Esophagus squamous epithelium (tissue), 5 donors: ENCODE measurements around the gene TCEA2. TPM values are rescaled to one million over a fixed set of nuclear protein-coding genes. Genes with fewer than 3 reads are reported as not detected.
A peak's percentile ranks its signal among the peaks of the same experiment; 100 is the strongest.

Experiments
- DNase-seq: peaks from one replicate; lab custom pipeline; 2025; lab: John Stamatoyannopoulos, UW
- H3K27ac ChIP-seq, 4 donors: fragments of 200-600 bp; sonication (generic); one replicate each; pipeline ENCODE4 v1.5.1; 2016 to 2019; ENCODE audit warnings: mild to moderate bottlenecking in 1 of 4
- H3K27me3 ChIP-seq, 4 donors: fragments of 200-600 bp; sonication (generic); 1 replicate in 3 of 4; 2 replicates in 1 of 4; pipeline versions ENCODE4 v1.5.1 to v1.6.0; 2017 to 2021; ENCODE audit warnings: antibody characterized with exemption in 1 of 4
- H3K36me3 ChIP-seq, 3 donors: fragments of 200-600 bp; sonication (generic); one replicate each; pipeline ENCODE4 v1.5.1; 2016 to 2019
- H3K4me1 ChIP-seq, 3 donors: fragments of 200-600 bp; sonication (generic); one replicate each; pipeline ENCODE4 v1.5.1; 2017 to 2019
- H3K4me3 ChIP-seq, 4 donors: fragments of 200-600 bp; sonication (generic); 1 replicate in 3 of 4; 2 replicates in 1 of 4; pipeline ENCODE4 v1.5.1; 2016 to 2019; ENCODE audit warnings: mild to moderate bottlenecking in 2 of 4, moderate library complexity in 1 of 4
- H3K9me3 ChIP-seq, 3 donors: fragments of 200-600 bp; sonication (generic); one replicate each; pipeline ENCODE4 v1.5.1; 2016 to 2019
- CTCF ChIP-seq, 6 experiments: fragments of 450-650 bp in 4 of 6; fragments of 200-600 bp in 2 of 6; sonication (generic) in 2 of 6; IDR thresholded peaks; one replicate each; pipeline ENCODE4 v1.5.1; 2016 to 2019; ENCODE audit warnings: antibody characterized with exemption in 6 of 6, mild to moderate bottlenecking in 4 of 6, moderate library complexity in 4 of 6
- POLR2A ChIP-seq, 4 donors: fragments of 450-650 bp; IDR thresholded peaks; one replicate each; pipeline ENCODE4 v1.6.1; 2017; ENCODE audit warnings: antibody characterized with exemption in 4 of 4, mild to moderate bottlenecking in 4 of 4, moderate library complexity in 3 of 4
- WGBS, 2 donors: methylation state at CpG; one replicate each; pipeline ENCODE4 v1.1.5; 2018; 5-methylcytosine and 5-hydroxymethylcytosine counted together
- intact Hi-C: fragments of 100-400 bp; cut with DNase I; formaldehyde crosslinking; loops from one replicate; pipeline ENCODE4 v1.15.0; 2022
- total RNA-seq, 4 donors: library from RNA; depleted of rRNA; stranded (reverse); fragments of >200 nt; gene quantifications; one replicate each; pipeline ENCODE4 v1.1.0, GENCODE V29; 2016
- donor health status: DM: yes; HTN: yes; CAD: no.

Gene TCEA2
- total RNA-seq, 4 donors from 2014 or later: 1.8 to 25.2 (median 8.9) TPM

GRCh38 chr20:64074184-64074789 lies 11.3 kb downstream of the TCEA2 start:
- H3K36me3 ChIP-seq: peaks cover 4 to 49% (median 10%) of the 10 kb centered on the region in 3 donors
- no CpG with 5 or more reads among the region's 28 CpGs for WGBS, 2 donors
- H3K4me3 ChIP-seq: no peak overlapping the region
- DNase-seq: no peak
- no peak for TF ChIP-seq POLR2A (IDR thresholded peaks at IDR 0.05)
- no peak for TF ChIP-seq CTCF (IDR thresholded peaks at IDR 0.05)
- intact Hi-C loops: no loop called here
- H3K9me3 ChIP-seq: no peaks in the 10 kb centered on the region
- H3K27ac ChIP-seq: no peak overlapping the region
- no peaks in the 10 kb centered on the region for H3K27me3 ChIP-seq
- H3K4me1 ChIP-seq: peaks cover 16 to 47% (median 29%) of the 10 kb centered on the region in 3 donors

GRCh38 chr20:64074963-64075362 lies 12.0 kb downstream of the TCEA2 start:
- H3K36me3 ChIP-seq: peaks cover 4 to 49% (median 10%) of the 10 kb centered on the region in 3 donors
- no peaks in the 10 kb centered on the region for H3K9me3 ChIP-seq
- no peak for DNase-seq
- no peak overlapping the region for H3K4me3 ChIP-seq
- 83 to 87% methylated on average over 4 to 7 of the region's 8 CpGs for WGBS, 2 donors
- peaks cover 16 to 50% (median 33%) of the 10 kb centered on the region in 3 donors for H3K4me1 ChIP-seq
- intact Hi-C loops: no loop called here
- no peak for TF ChIP-seq CTCF (IDR thresholded peaks at IDR 0.05)
- TF ChIP-seq POLR2A (IDR thresholded peaks at IDR 0.05): no peak
- H3K27ac ChIP-seq: no peak overlapping the region
- no peaks in the 10 kb centered on the region for H3K27me3 ChIP-seq

GRCh38 chr20:64075556-64075955 lies 12.6 kb downstream of the TCEA2 start:
- no peak overlapping the region for H3K4me3 ChIP-seq
- H3K9me3 ChIP-seq: no peaks in the 10 kb centered on the region
- H3K4me1 ChIP-seq: peaks cover 16 to 56% (median 33%) of the 10 kb centered on the region in 3 donors
- no peak overlapping the region for H3K27ac ChIP-seq
- H3K36me3 ChIP-seq: peaks cover 4 to 45% (median 10%) of the 10 kb centered on the region in 3 donors
- H3K27me3 ChIP-seq: no peaks in the 10 kb centered on the region
- TF ChIP-seq POLR2A (IDR thresholded peaks at IDR 0.05): no peak
- no peak for TF ChIP-seq CTCF (IDR thresholded peaks at IDR 0.05)
- WGBS, 2 donors: 88 to 89% methylated on average over 8 to 11 of the region's 12 CpGs
- DNase-seq: no peak
- intact Hi-C loops: no loop called here

- intact Hi-C loops: no loop called here
- peaks cover 4 to 42% (median 10%) of the 10 kb centered on the region in 3 donors for H3K36me3 ChIP-seq
- no peak for DNase-seq
- TF ChIP-seq CTCF (IDR thresholded peaks at IDR 0.05) (no peak), POLR2A (IDR thresholded peaks at IDR 0.05) (no peak)
- no peaks in the 10 kb centered on the region for H3K9me3 ChIP-seq
- peaks cover 0 to 1% (median 0%) of the 10 kb centered on the region in 4 donors for H3K27me3 ChIP-seq
- WGBS, 2 donors: 84% methylated on average over 3 of the region's 22 CpGs; no CpG with 5 or more reads in 1 of the 2 donors
- peaks cover 16 to 62% (median 33%) of the 10 kb centered on the region in 3 donors for H3K4me1 ChIP-seq
- H3K4me3 ChIP-seq: peak overlapping the region in 3 of 4 donors; percentile 59 to 89 (median 80)
- peak overlapping the region in 2 of 4 donors; percentile 3 to 46 for H3K27ac ChIP-seq
Observed at GRCh38 chr20:64076061-64076997, 13.3 kb downstream of the TCEA2 start.
